Measurements from ENCODE around the gene MED20. TPM values are rescaled to one million over a fixed set of nuclear protein-coding genes. Genes with fewer than 3 reads are reported as not detected.

Gene MED20
- total and polyA plus RNA-seq, 2 of the 8 experiments (the other 6 are each of a cell fraction or from before 2014, with no cell fraction given), result 38.7 to 51.8 TPM

GRCh38 chr6:41900861-41901260 is 20.1 kb downstream of the MED20 start (continued):
- no peak for TF ChIP-seq CTCF (IDR thresholded peaks at IDR 0.05; ENCODE audit: control extremely low read depth in 1 of 3, insufficient read depth in 1 of 3, low read depth in 1 of 3, low read length in 3 of 3)
- no peak for TF ChIP-seq E2F6 (IDR thresholded peaks at IDR 0.05)
- no peak for TF ChIP-seq ZNF274 (IDR thresholded peaks at IDR 0.05; ENCODE audit: borderline replicate concordance, extremely low read depth, low read length)
- TF ChIP-seq CREB1 (IDR thresholded peaks at IDR 0.05), result no peak
